ENCODE measurements around the gene SMCO4.

Gene SMCO4

DNA sequence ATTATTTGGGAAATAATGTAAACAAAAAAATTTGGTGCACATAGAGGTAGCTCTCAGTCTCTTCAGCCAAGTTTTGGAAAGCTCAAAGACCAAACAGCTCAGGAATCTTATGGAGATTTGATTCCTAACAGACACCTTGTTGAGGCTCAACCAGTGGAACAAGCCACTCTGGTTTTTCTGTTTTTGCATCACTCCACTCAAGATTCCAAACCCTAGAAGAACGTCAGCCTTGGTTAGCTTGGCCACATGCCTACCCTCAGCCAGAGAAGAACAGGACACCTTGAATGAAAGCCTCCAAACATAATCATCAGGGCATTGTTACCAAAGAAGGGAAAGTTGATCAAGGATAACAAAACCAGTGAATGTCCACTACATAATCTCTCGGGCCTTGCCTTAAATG, 3.8 kb upstream of the SMCO4 start:
- TF ChIP-seq, protein P1, sequence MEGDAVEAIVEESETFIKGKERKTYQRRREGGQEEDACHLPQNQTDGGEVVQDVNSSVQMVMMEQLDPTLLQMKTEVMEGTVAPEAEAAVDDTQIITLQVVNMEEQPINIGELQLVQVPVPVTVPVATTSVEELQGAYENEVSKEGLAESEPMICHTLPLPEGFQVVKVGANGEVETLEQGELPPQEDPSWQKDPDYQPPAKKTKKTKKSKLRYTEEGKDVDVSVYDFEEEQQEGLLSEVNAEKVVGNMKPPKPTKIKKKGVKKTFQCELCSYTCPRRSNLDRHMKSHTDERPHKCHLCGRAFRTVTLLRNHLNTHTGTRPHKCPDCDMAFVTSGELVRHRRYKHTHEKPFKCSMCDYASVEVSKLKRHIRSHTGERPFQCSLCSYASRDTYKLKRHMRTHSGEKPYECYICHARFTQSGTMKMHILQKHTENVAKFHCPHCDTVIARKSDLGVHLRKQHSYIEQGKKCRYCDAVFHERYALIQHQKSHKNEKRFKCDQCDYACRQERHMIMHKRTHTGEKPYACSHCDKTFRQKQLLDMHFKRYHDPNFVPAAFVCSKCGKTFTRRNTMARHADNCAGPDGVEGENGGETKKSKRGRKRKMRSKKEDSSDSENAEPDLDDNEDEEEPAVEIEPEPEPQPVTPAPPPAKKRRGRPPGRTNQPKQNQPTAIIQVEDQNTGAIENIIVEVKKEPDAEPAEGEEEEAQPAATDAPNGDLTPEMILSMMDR (IDR thresholded peaks at IDR 0.05; ENCODE audit: insufficient read depth, low read depth, low read length, missing control alignments) = no peak
- no peak overlapping the region for H3K4me3 ChIP-seq (ENCODE audit: low read depth, low read length)
- DNase-seq (ENCODE audit: low read depth) = no peak

DNA sequence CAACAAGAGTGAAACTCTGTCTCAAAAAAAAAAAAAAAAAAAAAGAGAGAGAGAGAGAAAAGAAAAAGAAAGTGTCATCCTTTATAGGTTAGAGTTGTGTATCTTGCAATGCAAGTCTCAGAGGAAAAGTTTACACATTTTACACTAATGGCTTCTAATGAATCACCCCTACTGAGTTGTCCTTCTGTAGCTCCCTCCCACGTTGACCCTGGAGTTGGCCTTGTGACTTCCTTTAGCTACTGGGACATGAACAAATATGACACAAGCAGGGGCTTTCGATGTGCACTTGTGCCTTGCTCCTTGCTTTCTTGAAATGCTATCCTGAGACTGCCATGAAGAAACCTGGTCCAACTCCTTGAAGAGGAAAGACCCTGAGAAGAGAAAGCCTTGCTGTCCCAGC, 2.4 kb upstream of the SMCO4 start:
- TF ChIP-seq, protein P1 (IDR thresholded peaks at IDR 0.05; ENCODE audit: insufficient read depth, low read depth, low read length, missing control alignments) = no peak
- no peak overlapping the region for H3K4me3 ChIP-seq (ENCODE audit: low read depth, low read length)
- DNase-seq (ENCODE audit: low read depth) = no peak

DNA sequence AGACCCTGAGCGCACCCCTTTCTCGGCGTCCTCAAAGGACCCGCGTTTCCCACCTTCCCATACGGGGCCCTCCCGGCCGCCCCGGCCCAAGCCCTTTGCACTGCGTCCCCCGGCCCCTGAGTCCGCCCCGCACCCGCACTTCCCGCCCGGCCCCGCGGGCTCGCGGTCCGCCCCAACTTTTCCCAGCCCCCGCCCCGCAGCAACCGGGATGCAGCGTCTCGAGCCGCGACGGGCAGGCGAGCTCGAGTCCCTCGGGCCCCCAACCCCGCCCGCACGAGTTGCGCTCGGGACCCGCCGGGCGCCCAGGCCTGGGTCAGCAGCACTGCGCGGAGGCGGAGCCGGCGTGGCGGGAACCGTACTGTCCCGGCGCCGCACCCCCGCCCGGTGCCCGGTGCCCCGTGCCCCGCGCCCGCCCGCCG, 371 bp downstream of the SMCO4 start:
- TF ChIP-seq, protein P1 (IDR thresholded peaks at IDR 0.05; ENCODE audit: insufficient read depth, low read depth, low read length, missing control alignments) = no peak
- DNase-seq (ENCODE audit: low read depth) = no peak
- peak overlapping the region; percentile 81 for H3K4me3 ChIP-seq (ENCODE audit: low read depth, low read length)

DNA sequence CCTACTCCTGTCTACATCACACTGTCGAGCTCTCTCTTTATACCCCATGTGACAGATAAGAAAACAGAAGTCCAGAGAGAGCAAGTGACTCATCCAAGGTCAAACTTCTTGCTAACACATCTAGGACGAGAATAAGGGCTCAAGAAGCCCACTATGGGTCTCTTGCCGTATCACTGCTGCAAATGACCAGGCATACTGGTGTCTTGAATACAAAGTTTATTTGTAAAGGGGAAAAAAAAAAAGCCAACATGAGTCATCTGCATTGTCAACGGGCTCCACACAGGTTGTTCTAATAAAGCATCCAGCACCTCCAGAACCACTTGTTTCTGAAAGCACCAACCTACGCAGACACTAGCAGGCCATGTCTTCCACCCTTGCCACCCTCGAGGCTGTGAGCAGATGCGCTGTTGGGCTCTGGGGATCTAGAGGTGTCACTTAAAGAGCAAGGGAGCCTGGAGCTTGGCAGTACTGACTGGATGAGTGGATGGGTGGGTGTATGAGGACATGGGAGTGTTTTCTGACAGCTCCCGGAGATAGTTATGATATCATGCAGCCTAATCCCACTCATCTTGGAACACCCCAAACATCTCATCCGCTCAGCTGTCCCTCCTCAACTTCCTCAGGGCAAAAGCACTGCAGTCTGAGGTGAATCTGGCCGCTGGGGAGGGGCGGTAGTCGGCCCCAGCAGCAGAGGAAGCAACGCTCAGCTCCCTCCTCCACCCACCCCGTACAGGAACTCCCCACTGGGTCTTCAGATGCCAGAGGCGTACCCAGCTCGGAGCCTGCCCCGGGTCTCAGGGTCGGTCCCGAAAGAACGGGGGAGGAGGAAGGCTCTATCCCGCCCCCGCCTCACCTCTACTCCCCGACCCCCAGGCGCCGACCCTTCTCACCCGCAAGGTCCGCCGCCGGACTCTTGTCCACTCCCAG, 1.0 kb downstream of the SMCO4 start:
- DNase-seq (ENCODE audit: low read depth) = peak; percentile 70
- peak overlapping the region; percentile 81 for H3K4me3 ChIP-seq (ENCODE audit: low read depth, low read length)
- TF ChIP-seq, protein P1 (IDR thresholded peaks at IDR 0.05; ENCODE audit: insufficient read depth, low read depth, low read length, missing control alignments) = no peak

DNA sequence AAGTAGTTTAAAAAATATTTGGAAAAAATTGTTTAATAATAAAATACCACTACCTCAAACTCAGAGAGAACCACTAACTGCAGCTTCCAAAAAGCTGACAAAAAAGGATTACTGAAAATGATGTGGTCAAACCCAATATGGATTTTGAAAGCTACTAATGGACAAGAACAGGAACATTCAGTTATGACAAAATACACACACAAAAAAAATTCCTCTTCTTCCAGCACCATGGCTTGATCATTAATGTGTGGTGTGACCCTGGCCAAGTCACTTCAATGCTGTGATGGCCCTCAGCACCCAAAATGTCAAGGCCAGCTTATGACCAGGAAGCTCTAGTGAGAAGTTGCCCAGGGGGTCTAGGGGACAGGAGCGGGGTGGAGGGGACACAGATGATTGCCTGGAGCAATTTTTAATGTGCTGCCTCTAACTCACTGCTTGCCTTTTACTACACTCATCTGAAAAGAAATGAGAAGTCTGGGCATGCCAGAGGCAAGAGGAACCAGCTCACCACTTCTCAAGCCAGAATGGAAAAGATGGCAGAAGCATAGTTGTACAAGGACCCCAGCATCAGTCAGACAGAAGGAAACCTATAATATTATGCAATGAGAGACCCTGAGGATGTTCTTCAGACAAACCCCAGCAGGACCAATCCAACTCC, 2.2 kb downstream of the SMCO4 start:
- no peak overlapping the region for H3K4me3 ChIP-seq (ENCODE audit: low read depth, low read length)
- no peak for DNase-seq (ENCODE audit: low read depth)
- TF ChIP-seq, protein P1 (IDR thresholded peaks at IDR 0.05; ENCODE audit: insufficient read depth, low read depth, low read length, missing control alignments) = no peak

DNA sequence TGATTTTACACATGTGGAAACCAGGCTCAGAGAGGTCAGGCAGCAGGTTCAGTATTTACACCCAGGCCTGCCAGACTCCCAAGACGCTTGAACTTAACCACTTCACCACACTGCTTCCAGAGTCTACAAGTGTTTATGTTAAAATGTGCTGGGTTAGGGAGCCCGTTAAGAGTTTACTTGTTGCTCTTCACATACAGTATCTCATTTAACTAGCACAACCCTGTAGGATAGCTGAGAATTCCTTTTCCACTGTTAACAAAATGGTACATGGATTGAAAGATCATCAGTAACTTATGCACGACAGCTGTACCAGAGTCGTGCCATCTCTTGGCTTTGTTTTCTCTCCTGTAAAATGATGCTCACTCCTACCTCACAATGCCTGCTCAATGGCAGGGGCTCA, 2.9 kb downstream of the SMCO4 start:
- DNase-seq (ENCODE audit: low read depth) = no peak
- H3K4me3 ChIP-seq (ENCODE audit: low read depth, low read length) = no peak overlapping the region
- TF ChIP-seq, protein P1 (IDR thresholded peaks at IDR 0.05; ENCODE audit: insufficient read depth, low read depth, low read length, missing control alignments) = no peak

All from GM12865 (cell line).